ENCODE data around the gene CAVIN4. TPM values are rescaled to one million over a fixed set of nuclear protein-coding genes. Genes with fewer than 3 reads are reported as not detected.

CAVIN4 gene
- polyA plus RNA-seq, 2 of the 4 experiments (the other 2 are of a cell fraction): 0.61 to 0.62 TPM

- WGBS (ENCODE audit: missing lambda C conversion rate): 80% methylated on average over 7 of the region's 7 CpGs
- FAIRE-seq (no peak), DNase-seq (ENCODE audit: low read depth in 1 of 2, low spot score in 1 of 2) (no peak), ATAC-seq (no peak)
- H3K27ac ChIP-seq: no peak overlapping the region
- TF ChIP-seq HMGXB4 (CRISPR knock-in tag; IDR thresholded peaks at IDR 0.05; ENCODE audit: borderline replicate concordance) (no peak), SREBF2 (IDR thresholded peaks at IDR 0.05) (no peak), REST (IDR thresholded peaks at IDR 0.05) (no peak), MAFK (IDR thresholded peaks at IDR 0.05; ENCODE audit: partially characterized antibody) (no peak), MYC (IDR thresholded peaks at IDR 0.05; ENCODE audit: borderline replicate concordance, low read length) (no peak), ESRRA (IDR thresholded peaks at IDR 0.05; ENCODE audit: borderline replicate concordance, low read length) (no peak), ZSCAN20 (CRISPR knock-in tag; IDR thresholded peaks at IDR 0.05) (no peak), PHF8 (IDR thresholded peaks at IDR 0.05; ENCODE audit: borderline replicate concordance, low read depth) (no peak), RAD21 (conservative IDR thresholded peaks at IDR 0.05 in 1 of 2, IDR thresholded peaks at IDR 0.05 in 1 of 2) (no peak), RARB (CRISPR knock-in tag; IDR thresholded peaks at IDR 0.05) (no peak), FOXS1 (CRISPR knock-in tag; IDR thresholded peaks at IDR 0.05) (no peak), ZNF302 (CRISPR knock-in tag; IDR thresholded peaks at IDR 0.05) (no peak)
- TF ChIP-seq, protein P1, sequence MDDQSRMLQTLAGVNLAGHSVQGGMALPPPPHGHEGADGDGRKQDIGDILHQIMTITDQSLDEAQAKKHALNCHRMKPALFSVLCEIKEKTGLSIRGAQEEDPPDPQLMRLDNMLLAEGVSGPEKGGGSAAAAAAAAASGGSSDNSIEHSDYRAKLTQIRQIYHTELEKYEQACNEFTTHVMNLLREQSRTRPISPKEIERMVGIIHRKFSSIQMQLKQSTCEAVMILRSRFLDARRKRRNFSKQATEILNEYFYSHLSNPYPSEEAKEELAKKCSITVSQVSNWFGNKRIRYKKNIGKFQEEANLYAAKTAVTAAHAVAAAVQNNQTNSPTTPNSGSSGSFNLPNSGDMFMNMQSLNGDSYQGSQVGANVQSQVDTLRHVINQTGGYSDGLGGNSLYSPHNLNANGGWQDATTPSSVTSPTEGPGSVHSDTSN (IDR thresholded peaks at IDR 0.05): no peak
- TF ChIP-seq, protein P2, sequence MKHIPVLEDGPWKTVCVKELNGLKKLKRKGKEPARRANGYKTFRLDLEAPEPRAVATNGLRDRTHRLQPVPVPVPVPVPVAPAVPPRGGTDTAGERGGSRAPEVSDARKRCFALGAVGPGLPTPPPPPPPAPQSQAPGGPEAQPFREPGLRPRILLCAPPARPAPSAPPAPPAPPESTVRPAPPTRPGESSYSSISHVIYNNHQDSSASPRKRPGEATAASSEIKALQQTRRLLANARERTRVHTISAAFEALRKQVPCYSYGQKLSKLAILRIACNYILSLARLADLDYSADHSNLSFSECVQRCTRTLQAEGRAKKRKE (CRISPR knock-in tag; IDR thresholded peaks at IDR 0.05; ENCODE audit: low read depth): no peak
- TF ChIP-seq, protein P3, sequence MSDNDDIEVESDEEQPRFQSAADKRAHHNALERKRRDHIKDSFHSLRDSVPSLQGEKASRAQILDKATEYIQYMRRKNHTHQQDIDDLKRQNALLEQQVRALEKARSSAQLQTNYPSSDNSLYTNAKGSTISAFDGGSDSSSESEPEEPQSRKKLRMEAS (IDR thresholded peaks at IDR 0.05): no peak
- H3K4me2 ChIP-seq: no peak overlapping the region
- H3K9me3 ChIP-seq: no peaks in the 10 kb centered on the region
- ChIA-PET POLR2A (no interaction called here), CTCF (interaction anchor here (0.9 to 1.6 kb wide), 2 partner anchors 14 to 66 kb away, joined by 3 to 4 read pairs; no protein-coding TSS in a partner anchor)
- no peaks in the 10 kb centered on the region for H3K4me1 ChIP-seq
- H3K4me3 ChIP-seq: no peak overlapping the region
These were observed 3.2 kb downstream of the CAVIN4 start for GRCh38 chr9:100581081-100581480.

- TF ChIP-seq RAD21 (conservative IDR thresholded peaks at IDR 0.05 in 1 of 2, IDR thresholded peaks at IDR 0.05 in 1 of 2): no peak
- TF ChIP-seq TFCP2L1 (CRISPR knock-in tag; IDR thresholded peaks at IDR 0.05): no peak
- no peak for TF ChIP-seq HOXB13 (CRISPR knock-in tag; IDR thresholded peaks at IDR 0.05; ENCODE audit: low read depth)
- TF ChIP-seq HEYL (CRISPR knock-in tag; IDR thresholded peaks at IDR 0.05): no peak
- no peak for TF ChIP-seq CHD4 (IDR thresholded peaks at IDR 0.05; ENCODE audit: borderline replicate concordance)
- no peak for TF ChIP-seq RARB (CRISPR knock-in tag; IDR thresholded peaks at IDR 0.05)
- no peak for TF ChIP-seq JUNB (IDR thresholded peaks at IDR 0.05)
- TF ChIP-seq, protein P1 (IDR thresholded peaks at IDR 0.05): no peak
- CTCF ChIA-PET: interaction anchor here (0.9 to 1.6 kb wide), 2 partner anchors 14 to 67 kb away, joined by 3 to 4 read pairs; no protein-coding TSS in a partner anchor
- POLR2A ChIA-PET: no interaction called here
These were observed 3.8 kb downstream of the CAVIN4 start for GRCh38 chr9:100581661-100582060.

More at GRCh38 chr9:100581661-100582060, 3.8 kb downstream of the CAVIN4 start:
- Histone ChIP-seq H3K4me3 (no peak overlapping the region), H3K4me2 (no peak overlapping the region), H3K27ac (no peak overlapping the region), H3K9me3 (no peaks in the 10 kb centered on the region), H3K4me1 (no peaks in the 10 kb centered on the region)
- ATAC-seq (no peak), FAIRE-seq (no peak), DNase-seq (ENCODE audit: low read depth in 1 of 2, low spot score in 1 of 2) (no peak)
- WGBS (ENCODE audit: missing lambda C conversion rate): 48% methylated on average over 4 of the region's 4 CpGs
